SH-SY5Y (cell line): Measurements from ENCODE around the gene AKAP12.

Source experiments
- GATA2 ChIP-seq: IDR thresholded peaks from 2 replicates; pipeline ENCODE4 v1.6.1; 2011; ENCODE audit warnings: mild to moderate bottlenecking, low read depth, low read length
- GATA3 ChIP-seq: IDR thresholded peaks from 2 replicates; pipeline ENCODE4 v1.6.1; 2011; ENCODE audit warnings: low read depth, mild to moderate bottlenecking, low read length, moderate library complexity

AKAP12 gene

GRCh38 chr6:151285122-151285521 is 45.4 kb downstream of the AKAP12 start:
- no peak for TF ChIP-seq GATA3
- TF ChIP-seq GATA2, result no peak

DNA sequence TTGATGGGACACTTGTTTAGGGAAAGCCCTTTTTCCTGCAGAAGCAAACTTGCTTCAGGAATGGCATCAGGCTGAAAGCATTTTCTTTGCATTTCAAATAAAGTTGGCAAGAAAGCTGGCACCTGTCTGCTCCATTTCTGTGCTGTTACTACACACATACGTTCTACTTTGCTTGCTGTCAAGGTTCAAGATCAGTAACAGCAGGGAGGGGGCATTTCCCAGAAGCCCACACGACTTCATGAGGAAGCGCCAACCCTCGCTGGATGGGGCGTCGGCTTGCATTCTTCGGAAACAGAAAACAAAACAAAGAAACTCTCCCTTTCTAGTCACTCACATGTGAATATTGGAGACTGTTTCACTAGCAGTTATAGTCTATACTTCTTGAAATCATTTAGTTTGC is 46.4 kb downstream of the AKAP12 start:
- TF ChIP-seq GATA3, result no peak
- TF ChIP-seq GATA2, result no peak

GRCh38 chr6:151288712-151289398 is 49.1 kb downstream of the AKAP12 start:
- TF ChIP-seq GATA2 (no peak), GATA3 (no peak)

GRCh38 chr6:151289399-151290007 is 49.7 kb downstream of the AKAP12 start:
- TF ChIP-seq GATA3 (no peak), GATA2 (no peak)

GRCh38 chr6:151290877-151291721 is 51.3 kb downstream of the AKAP12 start:
- TF ChIP-seq GATA2 (no peak), GATA3 (no peak)

GRCh38 chr6:151291722-151292059 is 51.9 kb downstream of the AKAP12 start:
- TF ChIP-seq GATA2 (no peak), GATA3 (no peak)

GRCh38 chr6:151292974-151293687 is 53.4 kb downstream of the AKAP12 start:
- TF ChIP-seq GATA3, result no peak
- no peak for TF ChIP-seq GATA2

DNA sequence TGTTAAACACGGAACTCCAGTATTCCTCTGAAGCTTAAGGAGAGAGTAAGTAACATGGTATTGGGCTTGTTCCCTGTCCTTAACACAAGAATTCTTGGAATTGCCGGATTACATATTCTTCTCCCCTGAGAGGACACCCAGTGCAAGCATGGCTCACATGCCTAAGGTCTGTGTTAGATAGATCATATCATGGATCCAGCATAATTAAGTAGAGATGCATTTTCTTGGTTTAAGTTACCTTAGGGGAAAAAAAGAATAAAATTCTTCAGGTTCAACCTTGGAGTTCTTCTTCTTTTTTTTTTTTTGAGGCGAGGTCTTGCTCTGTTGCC is 53.9 kb downstream of the AKAP12 start:
- TF ChIP-seq GATA3 (no peak), GATA2 (no peak)

GRCh38 chr6:151294561-151295101 is 54.9 kb downstream of the AKAP12 start:
- TF ChIP-seq GATA3, result no peak
- TF ChIP-seq GATA2, result no peak

GRCh38 chr6:151297886-151298285 is 58.1 kb downstream of the AKAP12 start:
- TF ChIP-seq GATA2 (no peak), GATA3 (no peak)

DNA sequence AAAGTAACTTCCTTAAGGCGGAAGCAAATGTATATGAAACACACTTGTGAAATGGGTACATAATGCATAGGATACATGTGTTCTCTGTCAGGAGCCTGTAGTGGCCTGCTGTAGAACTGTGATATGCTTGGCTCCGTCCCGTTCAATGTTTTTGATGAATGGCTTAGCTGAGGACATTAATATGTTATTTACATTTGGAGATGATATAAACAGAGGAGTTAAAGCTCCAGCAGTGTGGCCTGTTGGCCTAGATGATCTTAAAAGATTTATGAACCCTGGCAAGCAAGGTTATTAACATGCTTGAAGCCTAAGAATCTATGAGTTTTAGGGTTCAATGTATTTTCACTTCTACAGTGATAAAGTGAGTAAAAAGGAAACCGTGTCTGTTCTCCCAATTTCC is 59.2 kb downstream of the AKAP12 start:
- no peak for TF ChIP-seq GATA3
- TF ChIP-seq GATA2, result no peak

GRCh38 chr6:151300267-151300991 is 60.7 kb downstream of the AKAP12 start:
- no peak for TF ChIP-seq GATA3
- TF ChIP-seq GATA2, result no peak

- TF ChIP-seq GATA2, result no peak
- no peak for TF ChIP-seq GATA3
Observed at GRCh38 chr6:151301547-151301946, 61.8 kb downstream of the AKAP12 start.

- TF ChIP-seq GATA2, result no peak
- no peak for TF ChIP-seq GATA3
Observed at GRCh38 chr6:151303231-151303630, 63.5 kb downstream of the AKAP12 start.
